GM12874 (cell line): ENCODE results near the gene ZNF311.

ENCODE experiments used
- CTCF ChIP-seq: IDR thresholded peaks from 2 replicates; pipeline ENCODE4 v1.5.1; 2011; ENCODE audit warnings: low read depth, mild to moderate bottlenecking, control low read depth, low read length, moderate library complexity; ENCODE audit not compliant: insufficient read depth

ZNF311 gene

GRCh38 chr6:28977341-28978132 is 27.6 kb downstream of the ZNF311 start:
- TF ChIP-seq CTCF = no peak

- TF ChIP-seq CTCF = no peak
Observed at GRCh38 chr6:28976677-28977076, 28.4 kb downstream of the ZNF311 start.

- no peak for TF ChIP-seq CTCF
Observed at GRCh38 chr6:28974505-28974904, 30.6 kb downstream of the ZNF311 start.

GRCh38 chr6:28969129-28969528 is 36.0 kb downstream of the ZNF311 start:
- TF ChIP-seq CTCF = no peak

GRCh38 chr6:28968476-28968875 is 36.6 kb downstream of the ZNF311 start:
- no peak for TF ChIP-seq CTCF

GRCh38 chr6:28965706-28966105 is 39.4 kb downstream of the ZNF311 start:
- TF ChIP-seq CTCF = no peak

- TF ChIP-seq CTCF = no peak
Observed at GRCh38 chr6:28960846-28961500, 44.1 kb downstream of the ZNF311 start.
